Transverse colon (tissue), 4 donors: ENCODE measurements around the gene FMNL2.

Experiments
- EP300 ChIP-seq: sonication (generic); formaldehyde crosslinking; IDR thresholded peaks from one replicate; pipeline ENCODE4 v1.6.1; 2017; ENCODE audit warnings: antibody characterized with exemption, low read depth
- POLR2AphosphoS5 ChIP-seq, 3 donors: sonication (generic); formaldehyde crosslinking; IDR thresholded peaks; one replicate each; pipeline ENCODE4 v1.6.1; 2016; ENCODE audit warnings: antibody characterized with exemption in 3 of 3
- TF ChIP-seq, protein P1 (sequence below), 5 experiments: fragments of 200-600 bp in 3 of 5; fragments of 450-650 bp in 2 of 5; sonication (generic) in 3 of 5; IDR thresholded peaks; 1 replicate in 2 of 5; 2 replicates in 3 of 5; pipeline ENCODE4 v1.5.1; 2016 to 2017; ENCODE audit warnings: antibody characterized with exemption in 5 of 5, inconsistent platforms in 3 of 5, mild to moderate bottlenecking in 2 of 5, moderate library complexity in 1 of 5

DNA sequence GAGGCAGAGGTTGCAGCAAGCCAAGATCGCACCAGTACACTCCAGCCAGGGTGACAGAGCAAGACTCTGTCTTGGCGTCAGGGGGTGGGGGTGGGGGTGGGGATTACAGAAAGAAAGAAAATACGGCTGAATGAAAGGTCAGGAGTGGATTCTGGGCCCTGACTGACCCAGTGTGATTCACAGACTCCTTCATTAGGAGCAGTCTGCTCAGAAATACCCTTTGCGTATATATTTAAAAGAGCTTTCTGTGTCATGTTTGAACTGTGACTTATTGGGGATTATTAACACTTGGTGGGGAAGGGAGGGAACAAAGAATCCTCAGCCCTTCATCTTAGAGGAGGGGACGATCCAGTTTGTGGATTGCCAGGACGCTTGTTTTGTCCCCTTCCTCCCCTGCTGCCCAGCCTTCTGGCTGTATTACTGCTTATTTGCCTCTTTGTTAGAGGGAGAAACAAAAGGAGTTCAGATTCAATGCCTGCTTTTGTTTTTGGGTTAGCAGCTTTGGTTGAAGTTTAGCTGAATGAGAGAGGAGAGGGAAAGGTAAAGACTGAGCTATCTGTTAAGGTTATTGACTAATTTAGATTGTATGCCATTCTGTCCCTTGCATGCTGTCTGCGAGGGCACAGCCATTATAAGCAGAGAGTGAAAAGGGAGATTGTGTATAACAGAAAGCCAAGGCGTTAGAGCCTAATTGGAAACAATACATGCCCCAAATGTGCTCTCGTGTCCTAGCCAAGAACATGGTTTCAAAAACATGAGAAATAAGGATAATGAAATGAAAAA is 118.3 kb downstream of the FMNL2 start:
- TF ChIP-seq POLR2AphosphoS5 (IDR thresholded peaks at IDR 0.05) (no peak), EP300 (no peak)
- TF ChIP-seq, protein P1, sequence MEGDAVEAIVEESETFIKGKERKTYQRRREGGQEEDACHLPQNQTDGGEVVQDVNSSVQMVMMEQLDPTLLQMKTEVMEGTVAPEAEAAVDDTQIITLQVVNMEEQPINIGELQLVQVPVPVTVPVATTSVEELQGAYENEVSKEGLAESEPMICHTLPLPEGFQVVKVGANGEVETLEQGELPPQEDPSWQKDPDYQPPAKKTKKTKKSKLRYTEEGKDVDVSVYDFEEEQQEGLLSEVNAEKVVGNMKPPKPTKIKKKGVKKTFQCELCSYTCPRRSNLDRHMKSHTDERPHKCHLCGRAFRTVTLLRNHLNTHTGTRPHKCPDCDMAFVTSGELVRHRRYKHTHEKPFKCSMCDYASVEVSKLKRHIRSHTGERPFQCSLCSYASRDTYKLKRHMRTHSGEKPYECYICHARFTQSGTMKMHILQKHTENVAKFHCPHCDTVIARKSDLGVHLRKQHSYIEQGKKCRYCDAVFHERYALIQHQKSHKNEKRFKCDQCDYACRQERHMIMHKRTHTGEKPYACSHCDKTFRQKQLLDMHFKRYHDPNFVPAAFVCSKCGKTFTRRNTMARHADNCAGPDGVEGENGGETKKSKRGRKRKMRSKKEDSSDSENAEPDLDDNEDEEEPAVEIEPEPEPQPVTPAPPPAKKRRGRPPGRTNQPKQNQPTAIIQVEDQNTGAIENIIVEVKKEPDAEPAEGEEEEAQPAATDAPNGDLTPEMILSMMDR (IDR thresholded peaks at IDR 0.05) = no peak
